Measurements from ENCODE around the gene TBKBP1.

TBKBP1 gene

GRCh38 chr17:47698749-47699535 lies 5.0 kb downstream of the TBKBP1 start:
- DNase-seq (ENCODE audit: low read depth, low spot score), result no peak

- no peak for DNase-seq (ENCODE audit: low read depth, low spot score)
Measured at GRCh38 chr17:47699536-47699840, 5.5 kb downstream of the TBKBP1 start.

- DNase-seq (ENCODE audit: low read depth, low spot score), result no peak
Measured at GRCh38 chr17:47700471-47701449, 6.8 kb downstream of the TBKBP1 start.

GRCh38 chr17:47701608-47702007 lies 7.6 kb downstream of the TBKBP1 start:
- DNase-seq (ENCODE audit: low read depth, low spot score), result no peak

GRCh38 chr17:47702391-47702995 lies 8.5 kb downstream of the TBKBP1 start:
- no peak for DNase-seq (ENCODE audit: low read depth, low spot score)

GRCh38 chr17:47703191-47703591 lies 9.2 kb downstream of the TBKBP1 start:
- no peak for DNase-seq (ENCODE audit: low read depth, low spot score)

GRCh38 chr17:47703671-47704070 lies 9.7 kb downstream of the TBKBP1 start:
- DNase-seq (ENCODE audit: low read depth, low spot score), result no peak

- no peak for DNase-seq (ENCODE audit: low read depth, low spot score)
Measured at GRCh38 chr17:47704116-47704515, 10.2 kb downstream of the TBKBP1 start.

- DNase-seq (ENCODE audit: low read depth, low spot score), result no peak
Measured at GRCh38 chr17:47704736-47705135, 10.8 kb downstream of the TBKBP1 start.

- DNase-seq (ENCODE audit: low read depth, low spot score), result no peak
Measured at GRCh38 chr17:47705536-47706530, 11.9 kb downstream of the TBKBP1 start.

GRCh38 chr17:47707056-47707804 lies 13.3 kb downstream of the TBKBP1 start:
- no peak for DNase-seq (ENCODE audit: low read depth, low spot score)

- no peak for DNase-seq (ENCODE audit: low read depth, low spot score)
Measured at GRCh38 chr17:47707884-47708283, 13.9 kb downstream of the TBKBP1 start.

GRCh38 chr17:47708312-47708863 lies 14.4 kb downstream of the TBKBP1 start:
- no peak for DNase-seq (ENCODE audit: low read depth, low spot score)

- no peak for DNase-seq (ENCODE audit: low read depth, low spot score)
Measured at GRCh38 chr17:47708864-47709541, 15.0 kb downstream of the TBKBP1 start.

GRCh38 chr17:47709594-47709993 lies 15.6 kb downstream of the TBKBP1 start:
- DNase-seq (ENCODE audit: low read depth, low spot score), result no peak

- DNase-seq (ENCODE audit: low read depth, low spot score), result no peak
Measured at GRCh38 chr17:47711366-47712099, 17.6 kb downstream of the TBKBP1 start.

GRCh38 chr17:47712330-47713023 lies 18.5 kb downstream of the TBKBP1 start:
- no peak for DNase-seq (ENCODE audit: low read depth, low spot score)

Data from iPS DF 19.7 (cell line).